HCEC 1CT (cell line): ENCODE data around the gene ARHGAP40.
A peak's percentile ranks its signal among the peaks of the same experiment; 100 is the strongest.

Source experiments
- DNase-seq: peaks from one replicate; pipeline ENCODE4 v3.0.0-alpha.2; 2017

Gene ARHGAP40

DNA sequence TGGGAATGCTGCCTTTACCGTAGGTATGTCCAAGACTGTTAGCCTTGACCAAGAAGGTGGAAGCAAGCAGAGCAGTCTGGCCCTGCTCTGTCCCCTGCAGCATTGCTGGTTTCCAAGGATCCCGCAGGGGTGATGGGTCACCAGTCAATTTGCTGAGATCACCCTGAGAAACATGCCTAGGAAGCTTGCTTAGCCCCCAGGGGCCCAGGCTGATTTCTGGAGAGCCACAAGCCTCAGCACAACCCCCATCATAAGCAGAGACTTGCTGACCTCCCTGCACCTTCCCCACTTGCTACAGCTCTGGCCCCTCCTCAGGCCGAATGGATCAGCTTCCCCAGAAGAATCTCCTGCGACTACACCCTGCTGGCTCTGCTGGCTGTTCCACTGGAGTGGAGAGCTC lies 21.5 kb downstream of the ARHGAP40 start:
- no peak for DNase-seq

DNA sequence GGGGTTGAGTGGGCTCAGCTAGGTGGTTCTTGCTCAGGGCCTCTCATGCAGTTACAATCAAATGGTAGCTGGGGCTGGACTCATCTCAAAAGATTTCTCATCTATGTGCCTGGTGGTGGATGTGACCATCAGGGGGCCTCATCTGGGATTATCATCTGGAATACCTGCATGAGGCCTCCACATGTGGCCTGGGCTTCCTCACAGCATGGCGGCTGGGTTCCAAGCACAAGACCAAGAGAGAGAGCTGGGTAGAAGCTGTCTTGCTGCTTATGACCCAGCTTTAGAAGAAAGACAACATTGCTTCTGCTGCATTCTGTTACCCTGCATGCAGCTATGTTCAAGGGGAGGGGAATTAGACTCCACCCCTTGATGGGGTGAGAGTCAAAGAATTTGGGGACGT lies 22.5 kb downstream of the ARHGAP40 start:
- no peak for DNase-seq

DNA sequence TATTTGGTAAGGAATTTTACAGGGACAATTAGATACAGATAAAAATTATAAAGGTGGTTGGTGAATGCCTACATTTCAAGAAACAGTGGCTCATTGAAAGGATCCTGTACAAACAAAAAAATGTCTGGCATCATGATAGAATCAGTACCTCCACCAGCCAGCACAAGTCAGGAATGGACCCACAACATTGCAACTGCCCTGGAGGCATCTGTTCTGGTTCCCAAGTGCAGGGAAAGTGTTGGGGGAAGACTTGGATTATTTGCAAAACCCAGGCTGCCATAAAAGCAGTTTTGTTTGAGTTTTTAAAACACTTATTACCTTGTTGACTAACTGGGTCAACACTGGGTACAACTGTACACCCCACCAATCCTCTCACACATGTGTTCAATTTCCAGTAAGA lies 24.3 kb downstream of the ARHGAP40 start:
- DNase-seq = no peak

DNA sequence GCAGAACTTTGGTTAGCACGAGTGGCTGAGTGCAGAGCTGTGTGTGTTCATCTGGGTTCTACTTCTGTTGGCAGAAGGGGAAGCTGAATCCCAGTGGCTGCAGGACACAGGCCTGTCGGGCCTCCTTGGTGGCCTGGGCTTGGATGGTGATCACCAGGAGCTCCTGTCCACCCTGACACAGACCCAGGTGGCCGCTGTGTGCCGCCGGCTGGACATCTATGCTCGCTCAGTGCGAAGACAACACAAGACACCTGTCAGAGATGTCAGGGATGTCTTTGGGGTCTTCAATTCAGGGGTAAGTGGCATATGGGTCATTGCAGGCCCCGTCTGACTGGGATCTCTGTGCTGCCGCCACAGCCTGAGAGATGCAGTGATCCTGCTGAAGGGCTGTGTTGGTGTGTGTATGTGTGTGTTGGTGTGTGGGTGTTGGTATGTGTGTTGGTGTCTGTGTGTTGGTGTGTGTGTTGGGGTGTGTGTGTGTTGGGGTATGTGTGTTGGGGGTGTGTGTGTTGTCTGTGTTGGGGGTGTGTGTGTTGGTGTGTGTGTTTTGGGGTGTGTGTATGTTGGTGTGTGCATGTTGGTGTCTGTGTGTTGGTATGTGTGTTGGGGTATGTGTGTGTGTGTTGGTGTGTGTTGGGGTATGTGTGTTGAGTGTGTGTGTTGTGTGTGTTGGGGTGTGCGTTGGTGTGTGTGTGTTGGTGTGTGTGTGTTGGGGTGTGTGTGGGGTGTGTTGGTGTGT lies 25.5 kb downstream of the ARHGAP40 start:
- no peak for DNase-seq

DNA sequence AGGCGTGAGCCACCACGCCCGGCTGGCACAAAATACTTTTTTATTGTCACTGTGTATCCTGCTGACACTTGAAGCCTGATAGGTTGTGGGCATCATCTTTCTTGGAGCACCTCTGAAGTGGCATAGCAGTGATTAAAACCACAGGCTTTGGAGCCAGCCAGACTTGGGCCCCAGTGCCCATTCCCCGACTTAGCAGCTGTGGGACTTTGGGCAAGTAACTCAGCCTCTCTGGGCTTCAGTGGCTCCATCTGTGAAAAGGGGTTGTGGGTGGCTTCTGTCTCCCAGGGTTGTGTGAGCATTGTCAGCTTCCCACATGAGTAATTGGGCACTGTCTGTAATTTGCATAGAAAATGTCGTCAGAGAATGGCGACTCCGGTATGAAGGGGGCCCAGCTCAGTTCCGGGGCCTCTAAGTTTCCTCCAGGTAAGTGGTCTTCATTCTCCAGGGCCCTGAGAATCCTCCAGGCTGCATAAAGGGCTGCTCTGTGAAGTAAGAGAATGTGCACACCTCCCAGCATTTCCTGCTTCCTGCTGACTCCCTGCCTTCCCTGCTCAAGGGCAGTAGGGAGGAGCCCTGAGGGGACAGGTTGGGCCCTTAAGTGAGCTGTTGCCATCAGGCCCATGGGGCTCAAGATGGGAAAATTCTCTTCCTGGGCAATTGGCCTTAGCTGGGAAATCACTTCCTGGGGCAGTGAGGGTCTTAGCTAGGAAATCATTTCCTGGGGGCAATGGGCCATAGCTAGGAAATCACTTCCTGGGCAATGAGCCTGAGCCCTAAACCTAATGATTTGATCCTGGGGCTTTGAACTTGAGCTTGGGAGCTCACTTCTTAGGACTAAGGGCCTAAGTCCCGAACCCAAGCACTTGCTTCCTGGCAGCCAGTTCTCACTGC lies 27.2 kb downstream of the ARHGAP40 start:
- no peak for DNase-seq

DNA sequence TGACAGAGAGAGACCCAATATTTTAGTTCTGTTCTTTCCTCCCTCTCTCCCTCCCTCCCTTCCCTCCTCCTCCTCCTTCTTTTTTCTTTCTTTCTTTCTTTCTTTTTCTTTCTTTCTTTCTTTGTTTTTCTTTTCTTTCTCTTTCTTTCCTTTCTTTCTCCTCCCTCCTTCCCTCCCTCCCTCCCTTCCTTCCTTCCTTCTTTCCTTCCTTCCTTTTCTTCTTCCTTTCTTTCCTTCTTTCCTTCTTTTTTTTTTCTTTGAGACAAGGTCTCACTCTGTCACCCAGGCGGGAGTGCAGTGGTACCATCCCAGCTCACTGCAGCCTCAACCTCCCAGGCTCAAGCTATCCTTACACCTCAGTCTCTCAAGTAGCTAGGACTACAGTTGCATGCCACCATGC lies 28.4 kb downstream of the ARHGAP40 start:
- no peak for DNase-seq

DNA sequence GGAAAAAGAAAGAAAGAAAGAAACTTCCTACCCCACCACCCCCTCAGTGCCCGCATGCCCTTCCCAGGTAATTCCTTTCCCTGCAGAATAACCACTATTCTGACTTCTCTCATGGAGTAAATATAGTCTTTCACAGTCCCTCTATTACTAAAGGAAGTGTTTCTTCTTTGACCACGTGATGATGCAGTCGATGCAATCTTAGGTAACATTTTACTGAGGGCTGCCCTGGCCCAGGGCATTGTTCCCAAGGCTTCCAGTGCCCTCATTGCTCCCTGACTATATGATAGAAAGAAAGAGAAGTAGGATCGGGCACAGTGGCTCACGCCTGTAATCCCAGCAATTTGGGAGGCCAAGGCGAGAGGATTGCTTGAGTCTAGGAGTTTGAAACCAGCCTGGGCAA lies 29.1 kb downstream of the ARHGAP40 start:
- no peak for DNase-seq

DNA sequence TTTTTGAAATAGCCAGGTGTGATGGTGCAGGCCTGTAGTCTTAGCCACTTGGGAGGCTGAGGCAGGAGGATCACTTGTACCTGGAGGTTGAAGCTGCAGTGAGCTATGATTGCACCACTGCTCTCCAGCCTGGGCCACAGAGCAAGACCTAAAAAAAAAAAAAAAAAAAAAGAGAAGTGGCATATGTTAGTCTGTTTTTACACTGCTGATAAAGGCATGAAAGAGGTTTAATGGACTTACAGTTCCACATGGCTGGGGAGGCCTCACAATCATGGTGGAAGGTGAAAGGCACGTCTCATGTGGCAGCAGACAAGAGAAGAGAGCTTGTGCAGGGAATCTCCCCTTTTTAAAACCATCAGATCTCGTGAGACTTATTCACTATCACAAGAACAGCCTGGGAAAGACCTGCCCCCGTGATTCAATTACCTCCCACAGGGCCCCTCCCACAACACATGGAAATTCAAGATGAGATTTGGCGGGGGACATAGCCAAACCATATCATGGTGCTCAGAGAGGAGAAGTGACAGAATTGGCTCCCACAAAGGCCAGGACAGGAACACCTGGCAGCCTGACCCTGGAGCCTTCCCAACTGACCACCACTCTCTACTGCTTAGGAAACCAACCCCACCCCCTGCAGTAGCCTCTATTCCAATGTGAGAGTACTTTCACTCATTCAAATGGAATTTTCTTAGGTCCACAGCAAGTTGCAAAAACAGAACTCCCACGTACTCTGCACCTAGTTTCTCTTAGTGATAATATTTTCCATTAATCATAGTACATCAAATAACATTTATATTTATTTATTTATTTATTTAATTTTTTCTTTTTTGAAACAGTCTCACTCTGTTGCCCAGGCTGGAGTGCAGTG lies 29.8 kb downstream of the ARHGAP40 start:
- DNase-seq = no peak

DNA sequence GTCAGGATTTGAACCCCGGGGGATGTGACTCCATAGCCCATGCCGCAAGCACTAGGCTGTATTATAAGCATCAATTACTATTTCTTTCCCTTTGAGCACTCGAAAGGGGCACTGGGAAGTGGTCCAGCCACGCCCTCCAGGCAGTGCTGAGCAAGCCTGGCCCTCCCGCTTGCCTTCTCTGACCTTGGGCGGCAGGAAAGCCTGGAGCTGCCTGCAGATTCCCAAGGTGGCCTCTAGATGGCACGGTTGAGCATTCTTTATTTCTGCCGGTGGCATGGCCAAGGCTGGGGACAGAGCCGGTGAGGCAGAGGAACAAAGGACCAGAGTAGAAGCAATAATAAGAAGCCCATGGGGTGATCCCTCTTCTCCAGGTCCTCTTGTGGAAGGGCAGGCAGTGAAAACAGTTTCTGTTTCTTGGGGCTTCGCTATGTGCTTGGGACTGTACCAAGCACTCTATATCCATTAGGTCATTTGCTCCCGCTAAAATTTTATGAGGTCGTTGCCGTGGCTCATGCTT lies 32.0 kb downstream of the ARHGAP40 start:
- DNase-seq = peak; percentile 42

DNA sequence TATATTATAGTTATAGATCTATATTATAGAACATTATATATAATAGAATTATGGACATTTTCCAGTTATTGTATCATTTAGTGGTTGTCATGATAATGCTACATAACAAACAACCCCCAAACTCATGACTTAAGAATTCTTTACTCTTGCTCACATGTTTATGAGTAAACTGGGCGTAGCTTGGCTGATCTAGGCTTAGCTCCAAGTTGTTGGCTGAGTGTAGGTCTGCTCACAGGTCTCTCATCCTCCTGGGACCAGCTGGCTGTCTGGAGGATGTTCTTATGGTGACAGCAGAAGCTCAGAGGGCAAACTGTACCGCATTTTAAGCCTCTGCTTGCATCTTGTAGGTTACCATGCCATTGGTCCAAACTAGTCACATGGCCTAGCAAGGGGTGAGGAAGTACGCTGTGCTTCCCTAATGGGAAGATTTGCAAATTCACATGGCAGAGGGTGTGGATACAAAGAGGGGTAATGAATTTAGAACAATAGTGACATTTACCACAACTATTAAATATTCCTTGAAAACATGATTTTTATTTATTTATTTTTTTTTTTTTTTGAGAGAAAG lies 34.2 kb downstream of the ARHGAP40 start:
- DNase-seq = peak; percentile 68

DNA sequence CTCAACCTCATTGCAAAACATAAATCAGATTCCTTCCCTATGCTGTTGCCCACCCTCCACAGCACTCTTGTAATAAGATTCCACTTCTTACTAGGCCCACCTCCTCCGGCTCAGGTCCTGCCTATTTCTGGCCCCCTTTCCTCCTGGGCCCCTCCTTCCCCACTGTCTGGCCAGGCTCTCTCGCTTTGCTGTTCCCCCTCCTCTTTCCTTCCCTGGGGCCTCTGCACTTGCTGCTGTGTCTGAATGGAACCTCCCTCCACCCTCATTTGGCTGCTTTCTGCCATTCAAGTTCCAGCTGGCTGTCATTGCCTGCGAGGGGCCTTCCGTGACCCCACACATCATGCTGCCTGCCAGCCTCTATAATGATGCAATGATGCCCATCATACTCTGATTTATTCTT lies 38.9 kb downstream of the ARHGAP40 start:
- no peak for DNase-seq

DNA sequence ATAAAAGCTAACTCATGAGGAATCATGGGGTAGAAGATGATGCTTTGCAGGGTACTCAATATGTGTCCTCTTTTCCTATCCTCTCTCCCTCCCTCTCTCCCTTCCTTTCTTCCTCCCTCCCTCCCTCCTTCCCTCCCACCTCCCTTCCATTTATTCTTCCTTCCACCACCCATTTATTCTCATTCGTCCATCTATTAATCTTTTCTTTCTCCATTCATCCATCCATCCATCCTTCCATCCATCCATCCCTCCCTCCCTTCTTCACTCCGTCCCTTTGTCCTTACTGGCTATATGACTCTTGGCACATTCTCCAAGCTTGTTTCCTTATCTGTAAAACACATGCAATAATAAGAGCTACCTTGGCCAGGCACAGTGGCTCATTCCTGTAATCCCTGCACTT lies 40.9 kb downstream of the ARHGAP40 start:
- no peak for DNase-seq

DNA sequence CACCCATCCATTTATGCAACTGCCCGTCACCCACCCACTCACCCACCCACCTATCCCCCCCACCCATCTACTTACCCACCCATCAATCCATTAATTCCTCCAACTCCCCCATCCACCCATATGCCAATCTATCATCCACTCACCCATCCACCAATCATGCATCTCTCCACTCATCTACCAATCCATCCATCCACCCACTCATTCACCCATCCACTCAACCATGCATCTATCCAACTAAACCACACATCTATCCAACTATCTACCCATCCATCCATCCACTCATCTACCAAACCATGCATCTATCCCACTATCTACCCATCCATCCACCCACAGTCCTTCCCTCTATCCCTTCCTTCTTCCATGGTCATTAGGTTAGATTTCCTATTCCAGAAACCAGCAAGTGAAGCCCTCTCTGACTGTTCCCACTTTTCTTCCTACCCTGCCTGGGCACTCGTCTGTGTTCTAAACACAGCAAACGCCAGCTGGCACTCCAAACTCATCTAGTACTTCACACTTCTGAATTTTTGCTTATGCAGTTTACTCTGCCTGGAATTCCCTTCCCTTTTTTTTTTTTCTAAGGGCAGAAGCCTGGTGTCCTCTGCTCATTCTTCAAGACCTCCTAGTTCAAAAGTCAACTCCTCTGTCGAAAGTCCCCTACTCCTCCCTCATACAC lies 43.1 kb downstream of the ARHGAP40 start:
- no peak for DNase-seq

DNA sequence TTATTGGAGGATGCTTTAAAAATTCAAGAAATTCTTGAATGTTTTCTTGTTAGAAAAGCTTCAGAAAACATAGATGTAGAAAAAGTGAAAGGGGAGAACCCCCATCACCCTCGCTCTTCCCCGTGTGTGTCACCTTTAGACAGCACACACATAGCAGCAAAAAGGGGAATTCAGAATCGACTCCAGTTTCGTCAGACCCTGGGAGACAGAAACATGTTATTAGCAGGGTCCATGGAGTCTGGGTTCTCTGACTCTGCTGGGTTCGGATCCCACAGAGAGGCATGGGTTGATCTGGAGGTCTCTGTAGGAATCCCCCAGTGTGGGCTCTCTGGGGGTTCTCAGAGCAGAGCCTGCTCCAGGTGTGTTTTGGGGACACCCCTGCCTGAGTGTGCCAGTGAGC lies 43.7 kb downstream of the ARHGAP40 start:
- DNase-seq = no peak

DNA sequence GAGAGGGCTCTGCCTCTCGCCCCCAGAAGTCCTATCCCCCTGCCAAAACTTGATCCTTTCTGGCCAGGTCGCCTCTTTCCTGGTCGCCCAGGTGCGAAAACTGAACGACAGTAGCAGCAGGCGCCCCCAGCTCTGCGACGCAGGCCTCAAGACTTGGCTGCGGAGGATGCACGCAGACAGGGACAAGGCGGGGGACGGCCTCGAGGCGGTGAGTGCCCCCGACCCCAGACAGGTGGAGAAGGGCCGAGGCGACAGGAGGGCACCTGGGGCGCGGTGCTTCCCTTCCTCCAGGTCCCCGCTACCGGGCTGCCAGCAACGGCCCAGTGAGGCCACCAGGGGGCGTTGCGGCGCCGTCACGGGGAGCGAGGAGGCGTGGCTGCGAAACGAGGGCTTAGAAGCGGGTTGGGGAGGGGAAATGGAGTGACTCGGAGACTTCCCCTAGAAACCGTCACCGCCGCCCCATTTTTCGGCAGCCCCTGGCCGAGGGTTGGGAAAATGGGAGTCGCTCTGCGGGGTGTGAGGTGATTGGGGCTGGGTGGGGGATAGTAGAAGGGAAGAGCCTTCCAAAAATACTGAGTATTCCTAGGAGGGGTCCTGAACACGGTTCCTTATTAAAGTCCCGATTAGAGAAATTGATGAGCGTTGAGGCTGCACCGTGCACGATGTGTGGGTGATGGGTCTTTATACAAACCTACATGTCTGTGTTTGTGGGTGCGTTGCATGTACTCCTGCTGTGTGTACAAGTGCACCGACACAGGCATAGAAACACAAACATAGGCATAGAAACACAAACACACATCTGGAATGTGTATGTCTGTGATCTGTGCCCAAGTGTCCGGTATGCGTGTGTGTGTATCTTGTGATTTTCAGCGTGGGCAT lies 44.6 kb downstream of the ARHGAP40 start:
- peak; percentile 58 for DNase-seq

DNA sequence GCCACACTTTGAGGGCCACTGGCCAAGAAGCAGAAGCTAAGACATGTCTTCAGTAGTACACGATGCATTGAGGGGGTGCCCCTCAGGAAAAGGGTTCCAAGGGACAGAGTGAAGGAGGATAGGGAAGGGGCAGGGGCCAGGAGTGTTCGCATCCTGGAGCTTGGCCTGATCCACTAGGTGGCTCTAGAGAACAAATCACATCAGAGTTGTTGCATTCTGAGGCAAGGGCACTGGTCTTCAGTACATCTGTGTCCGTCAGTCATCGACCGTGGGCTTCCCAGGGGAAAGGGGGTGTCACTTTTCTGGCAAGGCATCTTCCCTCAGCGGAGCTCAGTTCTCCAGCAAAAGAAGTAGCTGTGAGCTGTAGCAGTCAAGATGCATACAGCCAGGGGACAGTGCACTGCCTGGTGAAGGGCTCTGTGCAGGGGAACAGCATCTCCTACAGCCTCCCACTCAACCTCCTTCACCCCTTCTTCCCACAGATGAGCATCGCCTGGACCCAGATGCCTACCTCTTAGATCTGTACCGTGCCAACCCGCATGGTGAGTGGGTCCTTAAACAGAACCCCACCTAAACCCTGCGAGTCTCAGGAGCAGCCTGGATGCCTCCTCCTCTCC lies 47.8 kb downstream of the ARHGAP40 start:
- peak; percentile 16 for DNase-seq

DNA sequence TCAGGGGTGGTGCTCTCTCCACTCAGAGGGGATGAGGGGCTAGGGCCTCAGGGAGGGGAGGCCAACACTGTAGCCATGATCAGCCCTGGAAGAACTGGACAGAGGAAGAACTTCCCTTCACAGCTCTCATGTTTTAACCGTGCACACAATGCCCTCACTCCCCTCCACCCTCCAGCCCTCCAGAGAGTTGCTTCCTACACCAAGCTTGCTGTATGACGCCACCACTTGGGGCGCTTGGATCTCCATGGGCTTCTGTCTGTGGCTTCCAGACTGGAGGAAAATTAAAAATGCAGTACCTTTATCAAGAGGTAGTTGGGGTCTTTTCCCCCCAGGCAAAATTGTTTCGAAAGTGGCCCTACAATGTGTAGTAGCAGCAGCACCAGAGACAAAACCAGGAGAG lies 48.4 kb downstream of the ARHGAP40 start:
- no peak for DNase-seq

DNA sequence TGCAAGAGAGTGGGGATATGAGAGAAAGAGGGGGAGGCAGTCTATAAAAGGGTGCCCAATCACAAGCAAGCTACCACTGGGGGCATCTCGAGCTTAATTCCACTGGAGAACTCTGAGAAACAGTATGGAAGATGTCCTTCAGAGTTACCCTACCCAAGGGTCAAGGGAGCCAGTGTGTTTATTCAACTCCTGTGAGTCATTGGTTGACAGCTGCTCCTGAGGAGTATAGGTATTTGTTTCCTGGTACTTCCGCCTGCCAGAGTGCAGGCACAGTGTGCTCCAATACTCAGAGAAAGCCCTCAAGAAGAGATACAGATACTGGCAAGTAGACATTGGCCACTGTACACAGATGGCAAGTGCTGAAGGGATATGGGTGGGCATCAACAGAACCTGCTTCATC lies 49.5 kb downstream of the ARHGAP40 start:
- no peak for DNase-seq

DNA sequence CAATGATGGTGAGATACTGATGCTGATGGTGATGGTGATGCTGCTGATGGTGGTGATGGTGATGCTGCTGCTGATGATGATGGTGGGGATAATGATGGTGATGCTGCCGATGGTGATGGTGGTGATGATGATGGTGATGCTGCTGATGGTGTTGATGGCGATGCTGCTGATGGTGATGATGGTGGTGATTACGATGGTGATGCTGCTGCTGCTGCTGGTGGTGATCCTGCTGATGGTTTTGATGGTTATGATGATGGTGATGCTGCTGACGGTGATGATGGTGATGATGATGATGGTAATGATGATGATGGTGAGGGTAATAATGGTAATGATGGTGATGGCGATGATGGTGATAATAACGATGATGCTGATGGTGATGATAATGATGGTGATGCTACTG lies 50.0 kb downstream of the ARHGAP40 start:
- no peak for DNase-seq

DNA sequence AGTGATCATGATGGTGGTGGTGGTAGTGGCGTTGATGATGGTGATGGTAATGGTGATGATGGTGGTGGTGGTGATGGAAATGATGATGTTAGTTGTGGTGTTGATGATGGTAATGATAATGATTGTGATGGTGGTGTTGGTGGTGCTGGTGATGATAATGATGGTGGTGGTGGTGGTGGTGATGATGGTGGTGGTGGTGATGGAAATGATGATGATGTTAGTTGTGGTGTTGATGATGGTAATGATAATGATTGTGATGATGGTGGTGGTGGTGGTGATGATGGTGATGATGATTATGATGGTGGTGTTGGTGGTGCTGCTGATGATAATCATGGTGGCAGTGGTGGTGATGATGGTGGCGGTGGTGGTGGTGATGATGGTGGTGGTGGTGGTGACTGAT lies 51.4 kb downstream of the ARHGAP40 start:
- no peak for DNase-seq

DNA sequence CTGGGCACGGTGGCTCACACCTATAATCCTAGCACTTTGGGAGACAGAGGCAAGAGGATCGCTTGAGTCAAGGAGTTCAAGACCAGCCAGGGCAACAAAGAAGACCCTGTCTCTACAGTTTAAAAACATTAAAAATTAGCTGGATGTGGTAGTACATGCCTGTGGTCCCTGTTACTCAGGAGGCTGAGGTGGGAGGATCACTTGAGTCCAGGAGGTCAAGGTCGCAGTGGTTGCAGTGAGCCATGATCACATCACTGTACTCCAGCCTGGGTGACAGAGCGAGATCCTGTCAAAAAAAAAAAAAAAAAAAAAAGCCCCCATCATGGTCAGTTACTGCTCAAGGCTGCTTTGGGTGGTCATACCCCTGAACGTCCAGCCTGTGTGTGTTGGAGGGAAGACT lies 55.8 kb downstream of the ARHGAP40 start:
- DNase-seq = no peak
